CD4-positive, alpha-beta T cell treated with Interferon alpha-2 for 1 hour (primary cell): ENCODE measurements around the gene UNC13D.

Source experiments
- DNase-seq, 2 donors: peaks; one replicate each; pipeline ENCODE4 v3.0.0-alpha.2; 2020 to 2022

Gene UNC13D

GRCh38 chr17:75849724-75850123 lies 5.5 kb upstream of the UNC13D start:
- DNase-seq = no peak

- DNase-seq = no peak
These were observed 5.1 kb upstream of the UNC13D start for GRCh38 chr17:75849279-75849646.

GRCh38 chr17:75848523-75849278 lies 4.5 kb upstream of the UNC13D start:
- peak; percentile 69 to 84 for DNase-seq

- no peak for DNase-seq
These were observed 3.7 kb upstream of the UNC13D start for GRCh38 chr17:75847614-75848522.

GRCh38 chr17:75846692-75847613 lies 2.7 kb upstream of the UNC13D start:
- DNase-seq = no peak

GRCh38 chr17:75845933-75846691 lies 1.9 kb upstream of the UNC13D start:
- no peak for DNase-seq

- DNase-seq = peak; percentile 69 to 76
These were observed 981 bp upstream of the UNC13D start for GRCh38 chr17:75845058-75845711.

GRCh38 chr17:75844530-75845057 lies 390 bp upstream of the UNC13D start:
- peak in 1 of 2 donors; percentile 48 for DNase-seq

GRCh38 chr17:75842963-75843576 lies 1.1 kb downstream of the UNC13D start:
- peak in 1 of 2 donors; percentile 42 for DNase-seq

GRCh38 chr17:75842411-75842810 lies 1.8 kb downstream of the UNC13D start:
- DNase-seq = no peak

GRCh38 chr17:75840799-75841164 lies 3.4 kb downstream of the UNC13D start:
- no peak for DNase-seq

- no peak for DNase-seq
These were observed 4.0 kb downstream of the UNC13D start for GRCh38 chr17:75839942-75840798.

GRCh38 chr17:75838410-75838809 lies 5.8 kb downstream of the UNC13D start:
- DNase-seq = no peak

- DNase-seq = no peak
These were observed 6.3 kb downstream of the UNC13D start for GRCh38 chr17:75837899-75838298.

- DNase-seq = no peak
These were observed 7.6 kb downstream of the UNC13D start for GRCh38 chr17:75836605-75837004.

GRCh38 chr17:75835654-75835987 lies 8.6 kb downstream of the UNC13D start:
- no peak for DNase-seq

- DNase-seq = no peak
These were observed 9.1 kb downstream of the UNC13D start for GRCh38 chr17:75834928-75835653.

GRCh38 chr17:75834279-75834920 lies 9.8 kb downstream of the UNC13D start:
- no peak for DNase-seq
